Fibroblast of mammary gland (primary cell): ENCODE measurements around the gene C1QL1.
A peak's percentile ranks its signal among the peaks of the same experiment; 100 is the strongest.

Experiments used
- DNase-seq: peaks from one replicate; pipeline ENCODE4 v3.0.0-alpha.2; 2010; ENCODE audit warnings: low read depth
- H3K4me3 ChIP-seq: 2 replicates; pipeline ENCODE4 v1.5.1; 2011; ENCODE audit warnings: low read depth, mild to moderate bottlenecking, low read length, moderate library complexity; ENCODE audit not compliant: control insufficient read depth
- CTCF ChIP-seq: conservative IDR thresholded peaks from 2 replicates; pipeline ENCODE4 v1.5.1; 2011; ENCODE audit warnings: low read depth, low read length, inconsistent platforms; ENCODE audit not compliant: control insufficient read depth, insufficient read depth

Gene C1QL1

GRCh38 chr17:44922746-44923470 is 45.2 kb downstream of the C1QL1 start:
- TF ChIP-seq CTCF, result no peak
- no peak overlapping the region for H3K4me3 ChIP-seq
- no peak for DNase-seq

GRCh38 chr17:44922136-44922535 is 46.0 kb downstream of the C1QL1 start:
- no peak for DNase-seq
- TF ChIP-seq CTCF, result no peak
- H3K4me3 ChIP-seq, result no peak overlapping the region

GRCh38 chr17:44921122-44921882 is 46.8 kb downstream of the C1QL1 start:
- DNase-seq, result peak; percentile 20
- H3K4me3 ChIP-seq, result no peak overlapping the region
- no peak for TF ChIP-seq CTCF

- H3K4me3 ChIP-seq, result no peak overlapping the region
- DNase-seq, result no peak
- no peak for TF ChIP-seq CTCF
Observed at GRCh38 chr17:44920565-44920940, 47.5 kb downstream of the C1QL1 start.

- TF ChIP-seq CTCF, result peak; percentile 82
- DNase-seq, result peak; percentile 79
Observed at GRCh38 chr17:44919885-44920564, 48.1 kb downstream of the C1QL1 start.

DNA sequence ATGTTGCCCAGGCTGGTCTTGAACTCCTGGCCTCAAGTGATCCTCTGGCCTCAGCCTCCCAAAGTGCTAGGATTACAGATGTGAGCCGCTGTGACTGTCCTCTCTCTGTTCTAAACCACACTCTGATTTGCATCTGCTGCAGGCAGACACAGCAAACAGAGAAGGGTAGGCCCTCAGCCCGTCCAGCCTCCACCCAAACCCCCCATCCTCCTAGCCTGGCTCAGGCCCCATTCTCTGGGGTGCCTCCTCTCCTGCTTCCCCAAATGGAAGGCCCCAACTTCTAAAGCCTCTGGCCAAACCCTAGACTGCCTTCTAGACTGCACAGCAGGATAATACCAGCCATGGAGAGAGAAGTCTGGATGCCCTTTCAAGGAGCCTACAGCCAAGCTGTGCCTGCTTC is 48.7 kb downstream of the C1QL1 start:
- TF ChIP-seq CTCF, result no peak

More at GRCh38 chr17:44919885-44920564, 48.1 kb downstream of the C1QL1 start:
- H3K4me3 ChIP-seq, result no peak overlapping the region

More for the DNA sequence above, 48.7 kb downstream of the C1QL1 start:
- DNase-seq, result no peak
- H3K4me3 ChIP-seq, result no peak overlapping the region
